ENCODE data around the gene MCF2L. TPM values are rescaled to one million over a fixed set of nuclear protein-coding genes. Genes with fewer than 3 reads are reported as not detected.

The MCF2L gene
- polyA plus RNA-seq, 2 of the 4 experiments (the other 2 are of a cell fraction), result 0.36 to 0.92 TPM

DNA sequence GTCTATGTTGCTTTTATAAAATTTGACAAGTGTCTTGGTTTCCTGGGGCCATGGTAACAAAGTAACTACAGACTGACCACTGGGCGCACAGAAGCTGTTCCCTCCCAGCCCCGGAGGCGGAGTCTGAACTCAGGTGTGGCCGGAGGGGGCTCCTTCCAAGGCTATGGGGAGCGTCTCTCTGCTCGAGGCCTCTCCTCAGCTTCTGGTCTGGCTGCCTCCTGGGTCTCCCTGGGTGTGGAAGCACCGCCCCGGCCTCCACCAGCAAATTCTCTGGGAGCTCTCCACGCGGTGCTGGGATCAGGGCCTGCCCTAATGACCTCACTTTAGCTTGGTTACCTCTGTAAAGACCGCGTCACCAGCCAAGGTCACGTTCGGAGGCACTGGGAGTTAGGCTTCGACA is 90.9 kb downstream of the MCF2L start (continued):
- TF ChIP-seq, protein P1, sequence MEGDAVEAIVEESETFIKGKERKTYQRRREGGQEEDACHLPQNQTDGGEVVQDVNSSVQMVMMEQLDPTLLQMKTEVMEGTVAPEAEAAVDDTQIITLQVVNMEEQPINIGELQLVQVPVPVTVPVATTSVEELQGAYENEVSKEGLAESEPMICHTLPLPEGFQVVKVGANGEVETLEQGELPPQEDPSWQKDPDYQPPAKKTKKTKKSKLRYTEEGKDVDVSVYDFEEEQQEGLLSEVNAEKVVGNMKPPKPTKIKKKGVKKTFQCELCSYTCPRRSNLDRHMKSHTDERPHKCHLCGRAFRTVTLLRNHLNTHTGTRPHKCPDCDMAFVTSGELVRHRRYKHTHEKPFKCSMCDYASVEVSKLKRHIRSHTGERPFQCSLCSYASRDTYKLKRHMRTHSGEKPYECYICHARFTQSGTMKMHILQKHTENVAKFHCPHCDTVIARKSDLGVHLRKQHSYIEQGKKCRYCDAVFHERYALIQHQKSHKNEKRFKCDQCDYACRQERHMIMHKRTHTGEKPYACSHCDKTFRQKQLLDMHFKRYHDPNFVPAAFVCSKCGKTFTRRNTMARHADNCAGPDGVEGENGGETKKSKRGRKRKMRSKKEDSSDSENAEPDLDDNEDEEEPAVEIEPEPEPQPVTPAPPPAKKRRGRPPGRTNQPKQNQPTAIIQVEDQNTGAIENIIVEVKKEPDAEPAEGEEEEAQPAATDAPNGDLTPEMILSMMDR (IDR thresholded peaks at IDR 0.05), result no peak

DNA sequence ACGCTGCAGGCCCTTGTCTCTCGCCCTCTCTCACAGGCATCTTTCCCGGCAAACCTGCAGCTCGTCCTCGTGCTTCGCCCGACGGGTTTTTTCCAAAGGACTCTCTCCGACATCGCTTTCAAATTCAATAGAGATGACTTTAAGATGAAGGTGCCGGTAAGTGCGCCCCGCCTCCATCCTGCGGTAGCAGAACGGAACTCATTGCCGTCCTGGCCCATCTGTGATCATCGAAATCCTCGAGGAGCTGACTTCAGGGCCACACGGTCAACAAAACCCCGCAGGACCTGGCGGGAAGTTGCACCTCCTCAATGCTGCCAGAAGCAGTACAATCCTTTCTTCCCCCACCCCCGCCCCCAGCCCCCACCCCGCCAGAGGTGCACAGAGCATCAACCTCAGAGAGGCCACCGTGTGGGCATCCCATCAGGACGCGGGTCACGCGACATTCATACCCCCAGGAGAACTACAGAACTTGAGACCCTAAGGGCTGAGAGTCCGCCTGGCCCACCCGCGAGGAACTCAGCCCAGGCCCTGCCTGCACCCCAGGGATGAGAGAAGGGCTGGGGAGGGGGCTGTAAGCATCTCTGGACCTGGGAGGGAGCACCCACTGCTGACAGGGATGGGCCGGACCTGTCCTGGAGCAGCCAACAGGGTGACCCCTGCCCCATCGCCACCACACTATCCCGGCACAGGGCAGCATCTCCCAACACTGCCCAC is 91.7 kb downstream of the MCF2L start:
- Histone ChIP-seq H3K9me3 (peaks cover 5% of the 10 kb centered on the region; the same call in 1 of the 3 replicates), H3K4me3 (no peak overlapping the region), H3K4me1 (no peaks in the 10 kb centered on the region), H3K27ac (no peak overlapping the region), H3K4me2 (no peak overlapping the region)
- ATAC-seq, result no peak
- WGBS (ENCODE audit: missing lambda C conversion rate), result 80% methylated on average over 21 of the region's 34 CpGs
- TF ChIP-seq NFE2L2 (conservative IDR thresholded peaks at IDR 0.05; ENCODE audit: low read length) (no peak), POLR2A (IDR thresholded peaks at IDR 0.05; ENCODE audit: low read length) (no peak), CHD2 (IDR thresholded peaks at IDR 0.05; ENCODE audit: low read length, partially characterized antibody) (no peak), MAFK (IDR thresholded peaks at IDR 0.05; ENCODE audit: partially characterized antibody) (no peak), FOSL2 (IDR thresholded peaks at IDR 0.05) (no peak), FOSL2 (CRISPR knock-in tag; IDR thresholded peaks at IDR 0.05) (no peak), KDM1A (IDR thresholded peaks at IDR 0.05; ENCODE audit: low read depth) (no peak), USF2 (IDR thresholded peaks at IDR 0.05) (no peak), RCOR1 (IDR thresholded peaks at IDR 0.05; ENCODE audit: low read depth, low read length) (no peak), RFX5 (IDR thresholded peaks at IDR 0.05) (no peak), TP53 (CRISPR knock-in tag; IDR thresholded peaks at IDR 0.05) (no peak)
- TF ChIP-seq, protein P2, sequence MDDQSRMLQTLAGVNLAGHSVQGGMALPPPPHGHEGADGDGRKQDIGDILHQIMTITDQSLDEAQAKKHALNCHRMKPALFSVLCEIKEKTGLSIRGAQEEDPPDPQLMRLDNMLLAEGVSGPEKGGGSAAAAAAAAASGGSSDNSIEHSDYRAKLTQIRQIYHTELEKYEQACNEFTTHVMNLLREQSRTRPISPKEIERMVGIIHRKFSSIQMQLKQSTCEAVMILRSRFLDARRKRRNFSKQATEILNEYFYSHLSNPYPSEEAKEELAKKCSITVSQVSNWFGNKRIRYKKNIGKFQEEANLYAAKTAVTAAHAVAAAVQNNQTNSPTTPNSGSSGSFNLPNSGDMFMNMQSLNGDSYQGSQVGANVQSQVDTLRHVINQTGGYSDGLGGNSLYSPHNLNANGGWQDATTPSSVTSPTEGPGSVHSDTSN (IDR thresholded peaks at IDR 0.05), result no peak
- TF ChIP-seq, protein P3, sequence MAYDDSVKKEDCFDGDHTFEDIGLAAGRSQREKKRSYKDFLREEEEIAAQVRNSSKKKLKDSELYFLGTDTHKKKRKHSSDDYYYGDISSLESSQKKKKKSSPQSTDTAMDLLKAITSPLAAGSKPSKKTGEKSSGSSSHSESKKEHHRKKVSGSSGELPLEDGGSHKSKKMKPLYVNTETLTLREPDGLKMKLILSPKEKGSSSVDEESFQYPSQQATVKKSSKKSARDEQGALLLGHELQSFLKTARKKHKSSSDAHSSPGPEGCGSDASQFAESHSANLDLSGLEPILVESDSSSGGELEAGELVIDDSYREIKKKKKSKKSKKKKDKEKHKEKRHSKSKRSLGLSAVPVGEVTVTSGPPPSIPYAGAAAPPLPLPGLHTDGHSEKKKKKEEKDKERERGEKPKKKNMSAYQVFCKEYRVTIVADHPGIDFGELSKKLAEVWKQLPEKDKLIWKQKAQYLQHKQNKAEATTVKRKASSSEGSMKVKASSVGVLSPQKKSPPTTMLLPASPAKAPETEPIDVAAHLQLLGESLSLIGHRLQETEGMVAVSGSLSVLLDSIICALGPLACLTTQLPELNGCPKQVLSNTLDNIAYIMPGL (CRISPR knock-in tag; IDR thresholded peaks at IDR 0.05; ENCODE audit: borderline replicate concordance), result no peak
- ChIA-PET POLR2A (no interaction called here), CTCF (interaction anchor here (1.0 kb wide), 1 partner anchor 26 kb away, joined by 3 read pairs; no protein-coding TSS in a partner anchor)
- FAIRE-seq, result no peak
- DNase-seq (ENCODE audit: low read depth in 1 of 2, low spot score in 1 of 2), result no peak

DNA sequence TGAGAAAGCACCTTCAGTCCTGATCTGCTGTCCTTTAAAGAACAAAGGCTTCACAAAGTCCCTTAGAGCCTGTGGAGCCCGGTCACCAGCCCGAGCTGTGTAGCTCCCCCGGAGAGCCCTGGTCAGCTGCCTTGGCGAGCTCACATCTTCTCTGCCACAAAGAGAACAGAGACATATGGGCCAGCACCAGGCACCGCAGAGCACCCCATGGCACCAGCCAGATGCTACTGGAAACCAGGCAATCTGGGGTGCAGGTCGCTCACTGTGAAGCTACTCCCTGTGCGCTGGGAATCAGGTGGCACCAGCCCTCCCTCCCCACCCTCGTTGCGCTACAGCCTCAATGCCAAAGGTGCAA is 92.2 kb downstream of the MCF2L start:
- Histone ChIP-seq H3K4me3 (no peak overlapping the region), H3K4me1 (no peaks in the 10 kb centered on the region), H3K9me3 (peaks cover 5% of the 10 kb centered on the region; the same call in 1 of the 3 replicates), H3K27ac (no peak overlapping the region), H3K4me2 (no peak overlapping the region)
- no peak for DNase-seq (ENCODE audit: low read depth in 1 of 2, low spot score in 1 of 2)
- 50% methylated on average over 3 of the region's 9 CpGs for WGBS (ENCODE audit: missing lambda C conversion rate)
- no peak for FAIRE-seq
- ChIA-PET POLR2A (no interaction called here), CTCF (interaction anchor here (1.0 to 1.3 kb wide), 2 partner anchors 26 to 27 kb away, joined by 3 to 4 read pairs; no protein-coding TSS in a partner anchor)
- TF ChIP-seq, protein P4, sequence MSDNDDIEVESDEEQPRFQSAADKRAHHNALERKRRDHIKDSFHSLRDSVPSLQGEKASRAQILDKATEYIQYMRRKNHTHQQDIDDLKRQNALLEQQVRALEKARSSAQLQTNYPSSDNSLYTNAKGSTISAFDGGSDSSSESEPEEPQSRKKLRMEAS (IDR thresholded peaks at IDR 0.05), result no peak
- TF ChIP-seq USF2 (IDR thresholded peaks at IDR 0.05) (no peak), CHD4 (IDR thresholded peaks at IDR 0.05; ENCODE audit: borderline replicate concordance) (no peak), GATA3 (IDR thresholded peaks at IDR 0.05; ENCODE audit: borderline replicate concordance) (no peak), ZSCAN20 (CRISPR knock-in tag; IDR thresholded peaks at IDR 0.05) (no peak), MAFK (IDR thresholded peaks at IDR 0.05; ENCODE audit: partially characterized antibody) (no peak), EHMT2 (IDR thresholded peaks at IDR 0.05; ENCODE audit: low read depth) (no peak), CEBPB (IDR thresholded peaks at IDR 0.05) (no peak), RAD21 (conservative IDR thresholded peaks at IDR 0.05 in 1 of 2, IDR thresholded peaks at IDR 0.05 in 1 of 2) (no peak), MAZ (IDR thresholded peaks at IDR 0.05; ENCODE audit: borderline replicate concordance, low read depth, low read length) (no peak)
- ATAC-seq, result peak in 1 of 2 experiments; percentile 13; a peak in 1 of 6 replicates

Measured in A549 (cell line).